ENCODE data around the gene DYNC1LI2.

The DYNC1LI2 gene

DNA sequence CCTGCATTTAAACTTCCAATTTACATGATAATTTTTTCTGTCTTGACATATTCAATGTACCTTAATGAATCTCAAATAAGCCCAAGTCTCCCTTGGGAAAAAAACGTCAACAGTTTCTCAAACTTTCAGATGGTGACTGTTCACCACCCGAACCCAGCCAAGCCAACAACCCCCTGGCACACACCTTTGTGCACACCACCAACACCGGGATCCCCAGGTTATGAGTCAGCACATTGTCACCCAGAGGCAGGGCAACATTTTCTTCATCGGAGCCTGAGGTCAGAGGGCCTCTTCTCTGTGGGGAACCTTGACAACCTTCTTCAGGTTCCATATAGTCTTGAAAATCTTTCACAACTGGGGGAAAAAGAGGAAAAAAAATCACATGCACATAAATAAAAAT lies 15.5 kb downstream of the DYNC1LI2 start:
- no peak for DNase-seq

DNA sequence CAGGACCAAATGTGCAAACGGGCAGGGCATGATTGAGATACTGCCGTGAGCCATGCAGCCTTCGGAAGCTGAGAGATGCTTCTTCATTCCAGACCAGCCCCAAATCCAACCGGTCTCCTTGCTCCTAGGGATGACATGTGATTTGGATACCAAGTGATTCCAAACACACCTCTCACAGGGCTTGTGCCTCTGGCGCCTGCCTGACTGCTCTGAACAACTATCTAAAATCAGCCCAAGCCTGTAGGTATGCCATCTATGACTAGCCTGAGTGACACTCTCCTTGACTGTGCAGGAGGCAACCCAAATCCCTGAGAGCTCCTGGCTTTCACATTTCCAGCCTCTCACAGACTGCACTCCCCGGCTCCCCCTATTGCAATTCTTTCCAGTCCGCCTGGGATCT lies 20.3 kb downstream of the DYNC1LI2 start:
- DNase-seq = no peak

DNA sequence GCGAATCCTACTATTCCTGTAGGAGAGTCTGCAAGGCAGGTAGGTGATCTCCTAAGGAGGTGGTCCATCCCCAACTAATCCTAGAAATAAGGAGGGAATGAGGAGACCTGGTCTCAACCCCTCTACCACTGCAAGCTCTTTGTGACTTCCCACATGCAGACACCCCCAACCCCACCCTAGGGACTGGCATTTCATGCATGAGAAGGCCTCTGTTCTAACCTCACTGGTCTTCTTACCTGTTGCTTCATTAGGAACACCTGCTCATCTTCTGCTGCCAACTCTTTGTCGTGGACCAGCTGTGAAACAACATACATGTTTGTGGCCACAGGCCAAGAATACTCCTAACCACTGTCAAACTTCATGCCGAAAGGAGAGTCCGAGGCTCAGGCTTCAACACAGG lies 22.6 kb downstream of the DYNC1LI2 start:
- no peak for DNase-seq

DNA sequence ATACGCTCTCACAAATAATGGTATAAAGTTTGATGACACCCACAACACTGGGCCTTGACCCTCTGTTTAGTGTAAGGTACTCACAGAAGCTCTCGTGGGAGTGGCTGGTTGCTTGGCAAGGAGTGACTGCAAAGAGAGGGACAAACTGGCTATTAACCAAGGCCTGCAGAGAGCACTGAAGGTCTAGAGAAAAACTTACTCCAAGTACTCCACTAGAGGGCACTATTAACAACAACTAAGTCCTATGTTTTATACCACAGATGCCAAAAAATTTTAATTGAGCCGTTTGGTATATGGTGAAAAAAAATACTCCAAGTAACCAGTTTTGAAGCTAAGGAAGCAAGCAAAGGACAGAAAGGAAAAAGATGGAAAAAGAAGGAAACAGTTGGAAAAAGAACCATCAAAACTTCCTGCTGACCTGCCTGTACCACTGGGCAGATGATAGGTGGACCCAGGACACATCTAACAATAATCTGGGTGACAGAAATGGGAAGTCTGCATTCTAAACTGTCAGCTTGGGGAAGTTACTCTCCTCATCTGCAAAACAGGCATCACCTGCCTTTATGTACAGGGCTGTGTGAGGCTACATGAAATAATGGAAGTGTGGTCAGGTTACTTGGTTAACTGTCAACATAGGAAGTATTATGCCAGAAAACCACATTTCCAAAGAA lies 23.2 kb downstream of the DYNC1LI2 start:
- no peak for DNase-seq

DNA sequence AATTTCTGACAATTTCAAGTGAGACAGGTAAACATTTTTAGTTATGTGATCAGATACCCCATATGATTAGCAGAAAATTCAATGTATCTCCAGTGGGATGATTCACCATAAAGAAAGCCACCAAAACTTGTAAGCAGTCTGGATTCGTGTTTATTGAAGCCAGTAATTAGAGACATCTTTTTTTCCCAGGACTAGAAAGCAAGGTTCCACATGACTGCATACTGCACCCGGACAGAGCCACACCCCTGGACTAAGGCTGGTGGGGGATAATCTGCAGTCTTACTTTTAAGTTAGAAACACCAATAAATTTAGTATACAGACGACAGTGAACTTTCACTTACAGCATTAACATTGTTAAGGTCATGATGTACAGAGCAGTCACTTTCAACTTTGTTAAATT lies 30.6 kb downstream of the DYNC1LI2 start:
- DNase-seq = no peak

DNA sequence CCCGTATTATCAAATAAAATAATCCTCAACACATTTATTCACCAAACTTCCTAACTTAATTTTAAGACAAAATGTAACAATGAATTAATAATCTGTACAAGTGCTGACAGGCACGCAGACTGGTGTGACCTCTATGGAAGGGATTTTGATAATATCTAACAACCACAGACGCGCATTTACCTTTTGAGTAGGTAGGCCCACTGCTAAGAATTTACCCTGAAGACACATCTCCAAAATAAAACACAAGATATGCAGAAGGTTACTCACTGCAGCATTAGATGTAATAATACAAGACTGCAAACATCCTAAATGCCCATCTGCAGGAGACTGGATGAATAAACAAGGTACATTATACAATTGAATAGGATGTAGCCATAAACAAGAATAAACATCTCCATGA lies 32.2 kb downstream of the DYNC1LI2 start:
- DNase-seq = no peak

DNA sequence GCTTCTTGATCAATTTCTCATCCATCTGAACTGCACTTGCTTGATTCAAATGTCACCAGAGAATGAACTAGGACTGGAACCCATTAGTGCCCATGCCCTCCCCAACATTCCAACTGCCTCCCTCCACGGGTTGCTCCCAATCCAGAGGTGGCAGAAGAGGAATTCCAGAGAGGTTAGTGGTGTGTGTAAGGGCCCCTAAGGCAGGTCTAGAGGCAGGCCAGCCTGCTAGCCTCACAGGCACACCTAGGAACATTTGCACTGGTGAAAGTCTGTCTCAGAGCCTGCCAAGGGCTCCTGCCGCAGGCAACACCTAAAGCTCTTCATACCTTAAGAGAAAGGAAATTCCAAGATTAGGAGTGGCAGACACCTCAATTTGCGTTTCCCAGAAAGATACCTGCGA lies 33.6 kb downstream of the DYNC1LI2 start:
- DNase-seq = no peak

DNA sequence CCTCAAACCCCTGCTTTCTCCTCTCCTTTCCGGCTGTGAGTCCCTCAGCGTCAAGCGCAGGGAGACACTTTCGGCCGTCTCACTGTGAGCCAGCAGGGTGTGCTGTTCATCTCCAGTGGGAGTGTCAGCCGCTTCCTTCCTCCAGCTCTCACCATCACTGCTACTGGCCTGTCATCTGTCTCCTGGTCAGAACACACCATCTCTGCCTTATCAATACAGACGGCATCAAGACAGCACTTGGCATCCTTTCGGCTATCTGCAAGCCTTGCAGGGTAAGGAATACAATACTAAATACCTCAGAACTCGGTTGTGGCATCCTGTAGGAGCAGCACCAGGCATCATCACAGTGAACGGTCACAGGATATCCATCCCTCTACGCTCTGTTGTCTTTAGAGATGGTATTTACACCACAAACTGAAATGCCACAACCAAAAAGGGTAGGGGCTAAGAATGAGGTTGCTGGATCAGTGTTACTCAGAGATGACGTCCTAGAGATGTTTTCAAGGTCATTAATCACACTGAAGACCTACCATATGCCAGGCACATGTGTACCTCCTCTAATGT lies 34.2 kb downstream of the DYNC1LI2 start:
- peak; percentile 72 for DNase-seq

DNA sequence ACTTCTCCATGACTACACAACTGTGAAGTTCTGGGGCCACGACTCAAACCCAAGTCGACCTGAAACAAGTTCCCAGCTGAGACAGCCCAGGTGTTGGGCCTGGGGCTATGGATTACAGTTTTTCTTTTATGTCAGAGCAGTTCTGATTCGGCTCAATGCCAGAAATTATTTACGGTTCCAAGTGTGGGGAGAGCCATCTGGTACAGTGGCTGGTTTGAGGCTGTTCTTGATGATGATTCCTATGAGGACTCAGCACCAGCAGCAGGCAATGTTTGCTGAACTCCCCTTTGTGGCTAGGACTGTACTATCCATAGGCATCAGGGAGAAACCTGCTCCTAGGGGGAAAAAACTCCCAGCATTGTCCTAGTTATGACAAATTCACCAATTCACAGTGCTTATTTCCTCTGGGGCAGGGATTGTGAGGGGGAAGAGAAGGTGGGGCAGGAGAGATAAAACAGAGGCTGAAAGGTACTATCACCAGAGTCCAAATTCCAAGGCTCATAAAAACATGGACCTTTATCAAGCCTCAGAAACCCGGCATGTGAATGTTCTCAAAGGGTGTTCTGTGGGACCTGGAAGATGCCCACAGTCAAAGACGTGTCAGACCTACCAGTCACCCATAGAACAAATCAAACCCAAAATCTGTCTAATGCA lies 36.6 kb downstream of the DYNC1LI2 start:
- DNase-seq = no peak

DNA sequence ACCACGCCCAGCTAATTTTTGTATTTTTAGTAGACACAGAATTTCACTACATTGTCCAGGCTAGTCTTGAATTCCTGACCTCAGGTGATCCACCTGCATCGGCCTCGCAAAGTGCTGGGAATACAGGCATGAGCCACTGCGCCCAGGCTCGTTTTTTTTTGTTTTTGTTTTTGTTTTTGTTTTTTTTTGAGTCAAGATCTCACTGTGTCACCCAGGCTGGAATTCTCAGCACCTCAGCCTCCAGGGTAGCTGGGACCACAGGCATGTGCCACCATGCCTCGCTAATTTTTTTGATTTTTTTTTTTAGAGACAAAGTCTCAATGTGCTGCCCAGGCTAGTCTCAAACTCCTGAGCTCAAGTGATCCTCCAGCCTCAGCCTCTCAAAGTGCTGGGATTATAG lies 37.3 kb downstream of the DYNC1LI2 start:
- no peak for DNase-seq

DNA sequence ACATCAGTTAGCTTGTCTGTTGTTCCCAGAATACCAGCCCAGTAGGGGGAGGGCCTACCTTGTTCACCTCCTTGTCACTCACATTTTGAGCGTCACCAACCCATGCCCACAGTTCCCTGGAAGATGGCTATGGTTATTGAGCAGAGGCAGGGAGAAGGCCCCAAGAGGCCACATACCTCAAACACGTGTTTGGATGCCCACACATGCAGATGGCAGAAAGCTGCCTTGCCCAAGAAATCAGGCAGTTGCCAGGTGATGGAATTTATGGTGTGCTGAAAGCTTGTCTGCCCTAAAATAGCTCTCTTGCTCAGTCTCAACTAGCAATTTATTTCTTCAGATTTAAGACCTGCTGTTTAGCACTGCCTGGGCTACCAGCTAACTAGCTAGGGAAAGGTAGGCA lies 38.3 kb downstream of the DYNC1LI2 start:
- DNase-seq = no peak

DNA sequence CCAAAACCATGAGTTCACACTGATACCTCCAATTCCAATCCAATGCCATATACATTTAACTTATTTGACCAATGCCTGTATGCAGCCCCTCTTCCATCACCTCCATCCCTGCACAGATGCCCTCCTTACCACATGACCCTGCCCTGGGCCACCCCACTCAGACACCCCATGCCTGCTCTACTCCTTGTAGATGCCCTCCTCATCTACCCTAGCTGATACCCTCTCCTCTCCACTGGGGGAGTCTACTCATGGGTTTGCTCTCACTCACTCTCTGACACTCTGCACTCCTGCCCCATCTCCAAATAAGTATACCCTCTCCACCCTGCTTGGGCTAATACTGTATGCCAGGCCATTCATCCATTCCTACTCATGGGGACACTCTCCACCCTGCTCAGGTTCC lies 38.9 kb downstream of the DYNC1LI2 start:
- DNase-seq = no peak

DNA sequence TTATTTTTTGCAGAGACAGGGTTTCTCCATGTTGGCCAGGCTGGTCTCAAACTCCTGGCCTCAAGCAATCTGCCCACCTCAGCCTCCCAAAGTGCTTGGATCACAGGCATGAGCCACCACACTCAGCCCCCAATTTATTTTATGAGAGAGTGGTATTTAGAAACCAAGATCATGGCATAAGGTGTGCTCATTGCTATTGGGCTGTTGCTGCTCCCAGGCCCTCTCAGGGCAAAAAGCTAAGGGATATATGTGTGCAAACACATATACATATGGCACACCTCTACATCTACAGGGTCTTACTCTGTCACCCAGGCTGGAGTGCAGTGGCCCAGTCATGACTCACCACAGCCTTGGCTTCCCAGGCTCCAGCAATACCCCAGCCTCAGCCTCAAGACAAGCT lies 39.8 kb downstream of the DYNC1LI2 start:
- DNase-seq = no peak

DNA sequence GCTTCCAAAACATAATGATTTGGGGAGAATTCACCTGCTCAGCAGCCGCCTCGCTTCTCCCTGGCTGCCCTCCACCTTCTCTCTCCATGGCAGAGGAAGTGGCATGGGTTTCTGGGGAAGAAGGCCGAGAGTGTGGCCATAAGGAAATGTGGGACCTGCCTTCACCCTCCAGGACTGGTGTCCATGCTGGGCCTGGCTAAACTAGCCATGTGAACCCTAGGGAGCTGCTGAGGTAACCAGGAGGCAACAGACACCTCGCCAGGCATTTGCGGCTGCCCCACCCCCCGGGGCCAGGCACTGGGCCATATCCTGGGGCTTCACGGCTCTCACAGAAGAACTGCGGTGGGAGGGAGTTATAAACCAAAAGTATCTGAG lies 44.9 kb downstream of the DYNC1LI2 start:
- DNase-seq = no peak

DNA sequence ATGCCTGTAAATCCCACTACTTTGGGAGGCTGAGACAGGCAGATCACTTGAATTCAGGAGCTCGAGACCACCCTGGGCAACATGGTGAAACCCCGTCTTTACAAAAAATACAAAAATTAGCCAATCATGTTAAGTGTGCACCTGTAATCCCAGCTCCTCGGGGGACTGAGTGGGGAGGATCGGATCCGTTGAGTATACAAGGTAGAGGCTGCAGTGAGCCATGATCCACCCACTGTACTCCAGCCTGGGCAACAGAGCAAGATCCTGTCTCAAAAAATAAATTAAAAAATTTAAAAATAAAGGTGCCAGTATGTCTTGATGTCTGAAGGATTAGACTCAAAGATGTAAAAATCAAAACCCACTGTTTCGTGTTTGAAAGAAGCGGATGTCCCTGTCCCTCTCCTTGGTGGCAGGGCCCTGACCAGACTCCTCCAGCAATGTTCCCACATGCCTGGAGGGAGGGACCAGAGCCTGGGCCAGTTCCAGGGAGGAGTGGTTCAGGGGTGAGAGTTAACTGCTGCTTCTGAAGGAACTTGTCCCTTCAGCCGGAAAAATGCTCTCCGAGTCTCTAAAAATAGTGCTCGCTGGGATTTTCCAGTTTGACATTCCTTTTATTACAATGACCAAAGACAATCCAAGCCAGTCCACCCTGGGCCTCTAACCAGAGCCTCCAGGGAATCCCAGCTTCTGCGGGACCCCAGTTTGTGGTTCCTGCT lies 45.5 kb downstream of the DYNC1LI2 start:
- no peak for DNase-seq

DNA sequence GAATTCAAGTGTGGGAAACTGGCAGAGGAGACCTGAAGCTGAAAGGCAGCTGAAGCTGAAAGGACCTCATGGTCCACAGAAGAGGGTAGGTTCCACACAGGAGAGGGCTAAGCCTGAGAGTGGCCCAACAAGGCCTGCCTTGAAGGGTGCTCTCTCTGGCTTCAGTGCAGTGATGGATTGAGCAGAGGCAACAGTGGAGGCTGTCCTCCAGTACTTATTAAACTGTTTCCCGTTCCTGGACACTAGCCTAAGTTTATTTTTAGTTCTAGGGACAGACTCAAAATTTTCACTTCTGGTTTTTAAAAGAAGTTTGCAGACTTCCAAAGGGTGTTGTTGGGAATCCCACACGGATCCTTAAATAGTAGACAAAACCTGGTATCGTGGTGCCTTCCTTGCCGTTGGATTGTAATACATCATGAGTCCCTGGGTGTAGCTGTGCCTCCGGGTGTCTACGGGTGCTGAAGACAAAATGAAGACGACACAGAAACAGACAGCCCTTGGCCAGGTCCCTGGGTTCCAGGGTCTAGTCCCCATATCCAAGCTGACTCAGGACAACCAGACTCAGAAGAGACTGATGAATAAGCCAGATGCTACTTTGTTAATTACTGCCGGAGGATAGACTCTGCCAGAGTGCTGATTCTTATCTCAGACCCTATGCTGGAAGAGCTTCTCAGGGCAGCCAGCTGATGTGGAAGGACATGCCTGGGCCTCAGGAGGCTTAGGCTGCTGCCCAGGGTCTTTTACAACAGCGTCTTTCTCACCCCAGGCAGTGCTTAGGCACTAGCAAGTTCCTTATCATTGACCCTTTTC lies 47.8 kb downstream of the DYNC1LI2 start:
- DNase-seq = no peak

DNA sequence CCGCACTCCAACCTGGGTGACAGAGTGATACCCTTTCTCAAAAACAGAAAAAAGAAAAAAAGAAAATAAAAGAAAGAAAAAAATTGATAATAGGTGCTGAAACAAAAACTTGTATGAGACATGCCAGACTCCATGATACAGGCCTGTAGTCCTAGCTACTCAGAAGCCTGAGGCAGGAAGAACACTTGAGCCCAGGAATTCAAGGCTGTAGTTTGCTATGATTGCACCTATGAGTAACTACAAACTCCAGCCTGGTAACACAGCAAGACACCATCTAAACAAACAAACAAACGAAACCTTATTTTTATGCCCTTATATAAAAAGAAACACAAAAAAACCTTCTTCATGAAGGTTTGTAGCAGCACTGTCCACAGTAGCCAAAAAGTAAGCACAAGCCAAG lies 49.9 kb downstream of the DYNC1LI2 start:
- DNase-seq = no peak

DNA sequence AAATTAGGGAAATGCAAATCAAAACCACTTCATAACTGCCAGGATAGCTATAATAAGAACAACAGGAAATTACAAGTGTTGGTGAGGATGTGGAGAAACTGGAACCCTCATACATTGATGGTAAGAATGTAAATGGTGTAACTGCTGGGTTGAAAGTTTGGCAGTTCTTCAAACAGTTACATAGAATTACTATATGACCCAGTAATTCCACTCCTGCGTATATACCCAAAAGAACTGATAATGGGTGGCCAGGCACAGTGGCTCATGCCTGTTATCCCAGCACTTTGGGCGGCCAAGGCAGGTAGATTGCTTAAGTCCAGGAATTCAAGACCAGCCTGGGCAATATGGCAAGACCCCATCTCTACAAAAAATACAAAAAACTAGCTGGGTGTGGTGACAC lies 50.4 kb downstream of the DYNC1LI2 start:
- no peak for DNase-seq

DNA sequence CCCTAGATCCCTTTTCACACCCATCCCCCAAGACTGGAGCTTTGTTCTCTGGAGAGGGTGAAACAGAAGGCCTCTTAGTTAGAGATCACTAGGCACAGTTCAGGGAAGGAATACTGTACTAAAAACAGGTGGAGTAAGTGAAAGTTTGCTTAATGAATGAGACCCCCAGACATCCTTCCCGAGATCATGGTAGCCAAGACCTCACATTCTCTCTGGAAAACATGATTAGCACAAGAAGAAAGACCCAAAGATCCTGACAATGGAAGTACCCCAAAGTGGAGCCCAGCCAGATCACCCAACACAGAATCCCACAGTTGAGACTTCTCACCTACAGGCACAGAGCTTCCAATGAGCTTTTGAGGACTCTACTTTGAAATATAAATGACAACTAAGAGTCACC lies 51.5 kb downstream of the DYNC1LI2 start:
- DNase-seq = no peak

DNA sequence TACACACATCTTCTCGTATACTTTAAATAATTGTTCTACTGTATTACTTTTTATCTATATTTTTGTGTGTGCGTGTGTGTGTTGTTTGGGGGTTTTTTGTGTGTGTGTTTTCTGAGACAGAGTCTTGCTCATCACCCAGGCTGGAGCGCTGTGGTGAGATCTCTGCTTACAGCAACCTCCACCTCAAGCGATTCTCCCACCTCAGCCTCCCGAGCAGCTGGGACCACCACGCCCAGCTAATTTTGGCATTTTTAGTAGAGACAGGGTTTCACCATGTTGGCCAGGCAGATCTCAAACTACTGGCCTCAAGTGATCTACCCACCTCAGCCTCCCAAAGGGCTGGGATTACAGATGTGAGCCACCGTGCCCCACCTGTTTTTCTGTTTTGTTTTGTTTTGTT lies 53.4 kb downstream of the DYNC1LI2 start:
- no peak for DNase-seq

DNA sequence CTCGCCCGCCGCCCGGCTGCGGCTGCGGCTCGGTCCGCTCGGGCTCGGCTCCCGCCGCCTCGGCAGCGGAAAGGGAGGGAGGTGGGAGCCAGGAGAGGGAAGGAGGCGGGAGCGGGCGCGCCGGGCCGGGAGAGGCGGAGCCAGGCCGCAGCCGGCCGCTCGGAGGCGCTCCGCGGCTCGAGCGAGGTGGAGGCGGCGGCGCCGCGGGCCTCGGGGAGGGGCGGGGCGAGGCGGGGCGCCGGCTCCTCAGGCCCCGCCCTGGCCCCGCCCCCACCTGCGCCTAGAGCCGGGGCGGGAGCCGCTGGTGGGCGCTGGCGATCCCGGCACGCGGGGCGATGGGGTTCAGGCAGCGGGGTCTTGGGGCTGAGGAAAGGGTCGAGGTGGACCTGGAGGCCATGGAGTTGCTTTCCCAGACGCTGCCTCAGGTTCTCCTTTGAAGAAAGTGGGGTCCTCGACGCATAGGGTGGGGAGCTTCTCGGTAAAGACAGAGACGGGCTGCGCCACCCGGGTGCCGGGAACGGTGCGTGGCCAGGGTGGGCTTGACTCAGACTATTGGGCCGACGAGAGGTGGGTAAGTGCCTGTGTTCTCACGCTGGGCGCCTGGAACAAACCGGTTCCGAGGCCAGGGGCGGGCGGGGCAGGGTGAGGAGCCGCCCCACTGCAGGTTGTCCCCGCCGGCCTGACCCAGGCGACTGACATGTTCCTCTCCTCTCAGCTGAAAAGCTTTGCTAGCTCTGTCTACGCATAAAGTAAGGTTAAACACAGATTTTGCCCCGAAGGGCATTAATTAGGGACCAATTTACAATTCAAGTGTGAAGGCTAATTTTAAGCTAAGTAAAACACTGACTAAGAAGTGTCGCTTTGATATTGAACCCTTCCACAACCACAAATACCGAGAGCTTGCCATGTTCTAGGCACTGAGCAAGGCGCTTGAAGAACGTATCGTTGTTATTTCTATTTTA lies 54.5 kb downstream of the DYNC1LI2 start, which contains the start of gene CMTM4:
CMTM4 (minus strand) TSS at position 75 of the 962 bp plus-strand sequence. CDS start 218 bp downstream, outside the sequence.
- peak; percentile 99 for DNase-seq

All from 8988T (cell line).